HepG2 (cell line): ENCODE results near the gene ABCA3. TPM values are rescaled to one million over a fixed set of nuclear protein-coding genes. Genes with fewer than 3 reads are reported as not detected.

ENCODE experiments used
- ADNP ChIP-seq: sonication (generic); formaldehyde crosslinking; IDR thresholded peaks from 2 replicates; pipeline ENCODE4 v1.4.0; 2020; ENCODE audit warnings: missing genetic modification reagents
- FLYWCH1 ChIP-seq: sonication (generic); formaldehyde crosslinking; IDR thresholded peaks from 2 replicates; pipeline ENCODE4 v1.8.1; 2023; ENCODE audit warnings: mild to moderate bottlenecking, missing genetic modification reagents
- GZF1 ChIP-seq: sonication (generic); formaldehyde crosslinking; IDR thresholded peaks from 2 replicates; pipeline ENCODE4 v1.5.1; 2020; ENCODE audit warnings: mild to moderate bottlenecking, missing genetic modification reagents
- KLF11 ChIP-seq: IDR thresholded peaks from 2 replicates; pipeline ENCODE4 v1.6.1; 2016; ENCODE audit warnings: missing compliant biosample characterization
- KMT2B ChIP-seq: IDR thresholded peaks from 2 replicates; pipeline ENCODE4 v1.6.1; 2016; ENCODE audit warnings: missing genetic modification reagents, missing compliant biosample characterization
- MEIS2 ChIP-seq: sonication (generic); formaldehyde crosslinking; IDR thresholded peaks from 2 replicates; pipeline ENCODE4 v1.9.0; 2021; ENCODE audit warnings: mild to moderate bottlenecking, missing genetic modification reagents
- PITX1 ChIP-seq: sonication (generic); formaldehyde crosslinking; IDR thresholded peaks from 2 replicates; pipeline ENCODE4 v1.5.1; 2020; ENCODE audit warnings: mild to moderate bottlenecking, missing genetic modification reagents
- PRDM4 ChIP-seq: sonication (generic); formaldehyde crosslinking; IDR thresholded peaks from 2 replicates; pipeline ENCODE4 v1.9.0; 2021; ENCODE audit warnings: missing genetic modification reagents, borderline replicate concordance
- RARA ChIP-seq: IDR thresholded peaks from 2 replicates; pipeline ENCODE4 v1.6.1; 2016; ENCODE audit warnings: missing genetic modification reagents, missing compliant biosample characterization
- SRSF9 ChIP-seq: fragments of 200-400 bp; formaldehyde crosslinking; IDR thresholded peaks from 2 replicates; pipeline ENCODE4 v1.6.1; 2018; ENCODE audit warnings: borderline replicate concordance, mild to moderate bottlenecking, low read depth, low read length; ENCODE audit not compliant: insufficient read depth, poor library complexity, severe bottlenecking
- ZBTB46 ChIP-seq: sonication (generic); formaldehyde crosslinking; IDR thresholded peaks from 2 replicates; pipeline ENCODE4 v1.4.0; 2020; ENCODE audit warnings: mild to moderate bottlenecking, missing genetic modification reagents, borderline replicate concordance
- ZFP1 ChIP-seq: IDR thresholded peaks from 2 replicates; pipeline ENCODE4 v1.6.1; 2016
- ZNF318 ChIP-seq: sonication (generic); formaldehyde crosslinking; IDR thresholded peaks from 2 replicates; pipeline ENCODE4 v1.4.0; 2020; ENCODE audit warnings: mild to moderate bottlenecking, missing genetic modification reagents
- ZNF331 ChIP-seq: sonication (generic); formaldehyde crosslinking; IDR thresholded peaks from 2 replicates; pipeline ENCODE4 v1.4.0; 2020; ENCODE audit warnings: missing genetic modification reagents
- ZNF576 ChIP-seq: sonication (generic); formaldehyde crosslinking; IDR thresholded peaks from 2 replicates; pipeline ENCODE4 v1.4.0; 2020; ENCODE audit warnings: mild to moderate bottlenecking, missing genetic modification reagents
- ZNF883 ChIP-seq: sonication (generic); formaldehyde crosslinking; IDR thresholded peaks from 2 replicates; pipeline ENCODE4 v1.5.1; 2020; ENCODE audit warnings: mild to moderate bottlenecking, missing genetic modification reagents; ENCODE audit errors: not compliant biosample characterization
- polyA plus RNA-seq, 8 experiments: library from polyadenylated mRNA; depleted of rRNA in 3 of 8; stranded (reverse) in 7 of 8; unstranded in 1 of 8; fragments of >200 nt; fragmentation: Illumina TruSeq in 4 of 8; extraction: Trizol in 4 of 8; gene quantifications; 2 replicates each; pipeline versions ENCODE4 v1.2.1 to v1.2.3, GENCODE V29; 2011 to 2016; ENCODE audit warnings: low read depth in 4 of 8, missing spikeins in 1 of 8, mixed read lengths in 1 of 8; ENCODE audit not compliant: insufficient read depth in 1 of 8
- total RNA-seq, 5 experiments: library from RNA; depleted of rRNA; stranded (reverse); fragments of >200 nt; fragmentation: Illumina TruSeq; extraction: Trizol; gene quantifications; 2 replicates each; pipeline ENCODE4 v1.2.3, GENCODE V29; 2016; ENCODE audit warnings: low read depth in 1 of 5

The ABCA3 gene
- total and polyA plus RNA-seq, 2 of the 13 experiments (the other 11 are each of a cell fraction or from before 2014, with no cell fraction given) = 0.60 to 1.5 TPM

DNA sequence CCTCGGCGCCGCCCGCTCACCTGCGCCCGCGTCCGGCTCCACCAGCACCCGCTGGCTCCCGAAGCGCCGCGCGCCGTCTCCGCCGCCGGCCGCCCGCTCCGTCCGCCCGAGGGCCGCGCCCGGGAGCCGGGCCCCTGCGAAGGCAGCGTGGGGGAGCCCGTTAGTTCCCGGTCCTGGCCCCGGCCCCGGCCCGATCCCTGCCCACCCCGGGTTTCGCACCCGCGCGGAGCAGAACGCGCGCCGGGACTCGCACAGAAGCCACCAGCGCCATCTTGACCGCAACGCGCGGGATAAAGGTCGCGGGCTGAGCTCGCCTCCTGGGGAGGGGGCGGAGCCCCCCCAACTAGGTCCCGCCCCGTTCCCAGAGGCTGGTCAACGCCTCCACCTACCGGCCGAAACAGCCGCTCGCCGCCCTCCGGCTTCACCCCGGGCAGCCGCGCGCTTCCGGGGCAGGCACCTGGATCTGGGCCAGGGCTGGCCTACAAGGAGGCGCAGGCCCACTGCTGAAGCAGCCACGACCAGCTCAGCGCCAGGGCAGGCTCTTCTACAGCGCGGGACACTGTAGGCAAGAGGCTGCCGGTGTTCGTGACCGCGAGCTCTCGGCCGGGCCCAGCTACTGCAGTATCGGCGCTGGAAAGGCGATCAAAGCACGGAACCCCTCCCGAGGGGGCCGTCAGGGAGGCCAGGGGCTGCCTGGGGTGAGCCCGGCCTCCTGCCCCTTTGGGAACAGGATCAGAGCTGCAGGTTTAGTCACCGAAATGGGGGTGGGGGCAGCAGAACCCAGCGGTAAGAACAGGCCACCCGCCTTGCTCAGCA is 89.0 kb downstream of the ABCA3 start, which contains the start of gene ECI1 (continued):
- TF ChIP-seq ZFP1 (CRISPR knock-in tag) (peak; percentile 43; the same call in 1 of the 2 replicates), SRSF9 (no peak), ZNF331 (CRISPR knock-in tag) (peak; percentile 91), GZF1 (CRISPR knock-in tag) (no peak), MEIS2 (CRISPR knock-in tag) (peak; percentile 74; the same call in 1 of the 2 replicates), ADNP (no peak), ZBTB46 (CRISPR knock-in tag) (peak; percentile 62; the same call in 1 of the 2 replicates), PITX1 (CRISPR knock-in tag) (peak; percentile 39; the same call in 1 of the 2 replicates), ZNF576 (0 out of 2 replicates have a peak, but pooled peaks have one; percentile 33), KLF11 (CRISPR knock-in tag) (0 out of 2 replicates have a peak, but pooled peaks have one; percentile 35), KMT2B (CRISPR knock-in tag) (peak; percentile 45; the same call in 1 of the 2 replicates), ZNF318 (CRISPR knock-in tag) (no peak), PRDM4 (CRISPR knock-in tag) (no peak), ZNF883 (CRISPR knock-in tag) (peak; percentile 83), FLYWCH1 (no peak), RARA (CRISPR knock-in tag) (peak; percentile 66)
